ENCODE measurements around the gene MIOX. TPM values are rescaled to one million over a fixed set of nuclear protein-coding genes. Genes with fewer than 3 reads are reported as not detected.

The MIOX gene
- total and polyA plus RNA-seq, 10 of the 15 experiments (the other 5 are each of a cell fraction or from before 2014, with no cell fraction given) = 0.10 to 0.31 TPM; not detected in 8

GRCh38 chr22:50530877-50531545 lies 44.4 kb downstream of the MIOX start (continued):
- peak; percentile 57; the same call in 1 of the 2 replicates for TF ChIP-seq TAF1 (IDR thresholded peaks at IDR 0.05; ENCODE audit: borderline replicate concordance, low read depth, low read length)
- no peak for TF ChIP-seq MYB (IDR thresholded peaks at IDR 0.05; ENCODE audit: borderline replicate concordance, low read depth, low read length)
- peak; percentile 61; the same call in 1 of the 2 replicates for TF ChIP-seq MTA2 (IDR thresholded peaks at IDR 0.05; ENCODE audit: low read depth)
- TF ChIP-seq, protein P1, sequence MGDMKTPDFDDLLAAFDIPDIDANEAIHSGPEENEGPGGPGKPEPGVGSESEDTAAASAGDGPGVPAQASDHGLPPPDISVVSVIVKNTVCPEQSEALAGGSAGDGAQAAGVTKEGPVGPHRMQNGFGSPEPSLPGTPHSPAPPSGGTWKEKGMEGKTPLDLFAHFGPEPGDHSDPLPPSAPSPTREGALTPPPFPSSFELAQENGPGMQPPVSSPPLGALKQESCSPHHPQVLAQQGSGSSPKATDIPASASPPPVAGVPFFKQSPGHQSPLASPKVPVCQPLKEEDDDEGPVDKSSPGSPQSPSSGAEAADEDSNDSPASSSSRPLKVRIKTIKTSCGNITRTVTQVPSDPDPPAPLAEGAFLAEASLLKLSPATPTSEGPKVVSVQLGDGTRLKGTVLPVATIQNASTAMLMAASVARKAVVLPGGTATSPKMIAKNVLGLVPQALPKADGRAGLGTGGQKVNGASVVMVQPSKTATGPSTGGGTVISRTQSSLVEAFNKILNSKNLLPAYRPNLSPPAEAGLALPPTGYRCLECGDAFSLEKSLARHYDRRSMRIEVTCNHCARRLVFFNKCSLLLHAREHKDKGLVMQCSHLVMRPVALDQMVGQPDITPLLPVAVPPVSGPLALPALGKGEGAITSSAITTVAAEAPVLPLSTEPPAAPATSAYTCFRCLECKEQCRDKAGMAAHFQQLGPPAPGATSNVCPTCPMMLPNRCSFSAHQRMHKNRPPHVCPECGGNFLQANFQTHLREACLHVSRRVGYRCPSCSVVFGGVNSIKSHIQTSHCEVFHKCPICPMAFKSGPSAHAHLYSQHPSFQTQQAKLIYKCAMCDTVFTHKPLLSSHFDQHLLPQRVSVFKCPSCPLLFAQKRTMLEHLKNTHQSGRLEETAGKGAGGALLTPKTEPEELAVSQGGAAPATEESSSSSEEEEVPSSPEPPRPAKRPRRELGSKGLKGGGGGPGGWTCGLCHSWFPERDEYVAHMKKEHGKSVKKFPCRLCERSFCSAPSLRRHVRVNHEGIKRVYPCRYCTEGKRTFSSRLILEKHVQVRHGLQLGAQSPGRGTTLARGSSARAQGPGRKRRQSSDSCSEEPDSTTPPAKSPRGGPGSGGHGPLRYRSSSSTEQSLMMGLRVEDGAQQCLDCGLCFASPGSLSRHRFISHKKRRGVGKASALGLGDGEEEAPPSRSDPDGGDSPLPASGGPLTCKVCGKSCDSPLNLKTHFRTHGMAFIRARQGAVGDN (IDR thresholded peaks at IDR 0.05) = peak; percentile 49
- 0 out of 2 replicates have a peak, but pooled peaks have one; percentile 46 for TF ChIP-seq TBL1XR1 (IDR thresholded peaks at IDR 0.05; ENCODE audit: low read depth, low read length)
- TF ChIP-seq, protein P2, sequence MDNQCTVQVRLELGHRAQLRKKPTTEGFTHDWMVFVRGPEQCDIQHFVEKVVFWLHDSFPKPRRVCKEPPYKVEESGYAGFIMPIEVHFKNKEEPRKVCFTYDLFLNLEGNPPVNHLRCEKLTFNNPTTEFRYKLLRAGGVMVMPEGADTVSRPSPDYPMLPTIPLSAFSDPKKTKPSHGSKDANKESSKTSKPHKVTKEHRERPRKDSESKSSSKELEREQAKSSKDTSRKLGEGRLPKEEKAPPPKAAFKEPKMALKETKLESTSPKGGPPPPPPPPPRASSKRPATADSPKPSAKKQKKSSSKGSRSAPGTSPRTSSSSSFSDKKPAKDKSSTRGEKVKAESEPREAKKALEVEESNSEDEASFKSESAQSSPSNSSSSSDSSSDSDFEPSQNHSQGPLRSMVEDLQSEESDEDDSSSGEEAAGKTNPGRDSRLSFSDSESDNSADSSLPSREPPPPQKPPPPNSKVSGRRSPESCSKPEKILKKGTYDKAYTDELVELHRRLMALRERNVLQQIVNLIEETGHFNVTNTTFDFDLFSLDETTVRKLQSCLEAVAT (IDR thresholded peaks at IDR 0.05) = peak; percentile 93
- no peak for TF ChIP-seq RUNX3 (IDR thresholded peaks at IDR 0.05; ENCODE audit: low read length)
- TF ChIP-seq GATAD2B (conservative IDR thresholded peaks at IDR 0.05; ENCODE audit: low read depth) = peak; percentile 73
- TF ChIP-seq RFX5 (IDR thresholded peaks at IDR 0.05; ENCODE audit: low read depth, low read length) = no peak
- TF ChIP-seq ELK1 (IDR thresholded peaks at IDR 0.05; ENCODE audit: low read depth, low read length) = 0 out of 2 replicates have a peak, but pooled peaks have one; percentile 12
- no peak for TF ChIP-seq PAX8 (IDR thresholded peaks at IDR 0.05)
- 0 out of 2 replicates have a peak, but pooled peaks have one; percentile 32 for TF ChIP-seq HDGF (IDR thresholded peaks at IDR 0.05)
- peak; percentile 53; the same call in 1 of the 2 replicates for TF ChIP-seq TCF3 (IDR thresholded peaks at IDR 0.05; ENCODE audit: borderline replicate concordance, insufficient read depth, low read depth, low read length)
- TF ChIP-seq ESRRA (IDR thresholded peaks at IDR 0.05; ENCODE audit: low read length) = peak; percentile 22; the same call in 1 of the 2 replicates
- no peak for TF ChIP-seq GABPA (IDR thresholded peaks at IDR 0.05; ENCODE audit: low read depth)
- peak; percentile 75; the same call in 1 of the 2 replicates for TF ChIP-seq ZBED1 (IDR thresholded peaks at IDR 0.05; ENCODE audit: borderline replicate concordance)
- TF ChIP-seq MAX (IDR thresholded peaks at IDR 0.05; ENCODE audit: low read depth, low read length) = no peak
- TF ChIP-seq CHD2 (IDR thresholded peaks at IDR 0.05; ENCODE audit: borderline replicate concordance, low read depth, low read length) = peak; percentile 75; the same call in 1 of the 2 replicates
- peak; percentile 40 for TF ChIP-seq MEF2B (IDR thresholded peaks at IDR 0.05; ENCODE audit: partially characterized antibody, poor library complexity, severe bottlenecking)
- TF ChIP-seq CHD1 (IDR thresholded peaks at IDR 0.05; ENCODE audit: low read depth, low read length) = peak; percentile 86; the same call in 1 of the 2 replicates
- TF ChIP-seq NR2F1 (conservative IDR thresholded peaks at IDR 0.05) = no peak
- TF ChIP-seq IRF5 (IDR thresholded peaks at IDR 0.05; ENCODE audit: borderline replicate concordance) = no peak
